Activated T-helper 1 cell treated with Interleukin-2 at 50 U/mL for 16 hours (primary cell): ENCODE measurements around the gene IQCE.
"Not testable (repeated sequence)": the region's sequence is repeated elsewhere in the genome, so short reads cannot be mapped to it uniquely, and the experiment has no call there.

ENCODE experiments used
- DNase-seq: peaks from one replicate; pipeline ENCODE4 v3.0.0-alpha.2; 2020; ENCODE audit warnings: low read depth

Gene IQCE

GRCh38 chr7:2520761-2521290, 38.0 kb upstream of the IQCE start:
- no peak for DNase-seq

GRCh38 chr7:2521341-2521745, 37.4 kb upstream of the IQCE start:
- no peak for DNase-seq

DNA sequence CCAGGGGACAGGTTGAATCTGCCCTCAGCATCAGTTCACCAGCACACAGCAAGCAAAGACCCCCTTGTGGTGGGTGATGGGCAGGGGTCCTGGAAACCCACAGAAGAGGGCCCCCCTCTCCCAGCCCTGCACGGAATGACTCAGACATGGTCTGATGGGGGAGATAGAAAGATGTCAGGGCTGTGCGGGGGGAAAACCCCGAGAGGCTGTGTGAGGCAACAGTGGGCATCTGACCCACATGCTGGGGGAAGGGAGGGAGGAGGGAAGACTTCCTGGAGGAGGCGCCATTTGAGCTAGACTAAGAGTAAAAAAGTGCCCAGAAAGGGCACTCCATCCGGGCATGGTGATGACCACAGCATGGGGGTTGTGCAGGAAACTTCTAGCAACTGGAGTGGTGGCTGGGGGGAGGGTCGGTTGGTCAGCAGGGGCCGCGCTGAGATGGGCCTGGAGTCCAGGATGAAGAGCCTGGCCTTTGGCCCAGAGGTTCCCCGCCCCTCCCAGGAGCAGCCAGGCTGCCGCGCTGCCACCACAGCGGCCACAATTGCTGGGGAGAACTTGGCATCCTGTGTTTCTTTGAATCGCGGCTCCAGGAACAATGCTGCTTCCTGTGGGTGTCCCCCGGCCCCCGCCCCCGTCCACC, 36.7 kb upstream of the IQCE start:
- peak; percentile 48 for DNase-seq

DNA sequence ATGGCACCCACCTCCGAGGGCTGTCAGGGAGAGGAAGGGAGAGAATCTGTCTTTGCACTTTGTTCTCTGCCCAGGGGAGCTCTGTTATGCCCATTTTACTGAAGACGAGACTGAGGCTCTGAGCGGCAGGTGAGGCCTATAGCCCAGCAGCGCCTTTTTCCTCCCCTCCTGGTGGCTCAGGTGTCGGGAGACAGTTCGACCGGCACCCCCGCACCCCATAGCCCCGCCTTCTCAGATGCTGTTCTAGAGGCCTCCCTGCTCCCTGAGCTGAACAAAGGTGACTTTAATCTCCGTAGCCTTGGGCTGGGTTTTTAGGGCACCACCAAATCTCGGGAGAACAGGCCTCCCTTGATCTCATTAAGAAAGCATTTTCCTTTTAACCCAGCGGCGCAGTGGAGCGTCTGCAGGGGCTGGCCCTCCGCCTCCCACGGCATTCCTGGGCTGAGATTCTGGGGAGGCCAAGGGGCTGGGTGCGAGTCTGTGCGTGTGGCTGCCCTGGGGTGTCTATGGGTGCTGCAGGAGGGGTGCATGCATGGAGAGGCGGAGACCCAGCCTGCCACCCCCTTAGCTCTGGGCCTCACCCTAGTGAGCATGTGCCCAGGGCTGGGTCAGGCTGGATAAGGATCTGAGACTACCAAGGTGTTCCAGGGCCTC, 35.9 kb upstream of the IQCE start:
- no peak for DNase-seq

DNA sequence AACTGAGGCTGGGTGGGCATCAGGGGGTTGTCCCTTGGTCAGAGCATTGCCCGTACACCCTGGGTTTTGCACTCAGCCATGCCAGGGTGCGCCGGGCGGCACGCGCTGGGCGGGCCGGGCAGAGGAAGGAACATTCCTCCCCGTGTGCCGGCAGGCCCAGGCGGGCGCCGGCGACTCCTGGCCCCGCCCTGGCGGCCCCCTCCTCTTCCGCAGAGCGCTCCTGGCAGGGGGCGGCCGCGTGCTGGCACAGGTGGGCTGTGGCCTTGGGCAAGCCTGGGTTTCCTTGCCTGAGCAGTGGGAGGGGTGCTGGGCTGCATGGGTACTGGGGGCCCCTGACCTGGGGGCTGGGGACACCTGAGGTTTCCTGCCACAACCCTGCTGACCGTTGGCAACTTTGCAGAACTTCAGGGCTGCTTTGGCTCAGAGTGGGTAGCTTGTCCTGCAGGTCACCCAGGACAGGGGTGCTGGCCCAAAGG, 35.3 kb upstream of the IQCE start:
- no peak for DNase-seq

DNA sequence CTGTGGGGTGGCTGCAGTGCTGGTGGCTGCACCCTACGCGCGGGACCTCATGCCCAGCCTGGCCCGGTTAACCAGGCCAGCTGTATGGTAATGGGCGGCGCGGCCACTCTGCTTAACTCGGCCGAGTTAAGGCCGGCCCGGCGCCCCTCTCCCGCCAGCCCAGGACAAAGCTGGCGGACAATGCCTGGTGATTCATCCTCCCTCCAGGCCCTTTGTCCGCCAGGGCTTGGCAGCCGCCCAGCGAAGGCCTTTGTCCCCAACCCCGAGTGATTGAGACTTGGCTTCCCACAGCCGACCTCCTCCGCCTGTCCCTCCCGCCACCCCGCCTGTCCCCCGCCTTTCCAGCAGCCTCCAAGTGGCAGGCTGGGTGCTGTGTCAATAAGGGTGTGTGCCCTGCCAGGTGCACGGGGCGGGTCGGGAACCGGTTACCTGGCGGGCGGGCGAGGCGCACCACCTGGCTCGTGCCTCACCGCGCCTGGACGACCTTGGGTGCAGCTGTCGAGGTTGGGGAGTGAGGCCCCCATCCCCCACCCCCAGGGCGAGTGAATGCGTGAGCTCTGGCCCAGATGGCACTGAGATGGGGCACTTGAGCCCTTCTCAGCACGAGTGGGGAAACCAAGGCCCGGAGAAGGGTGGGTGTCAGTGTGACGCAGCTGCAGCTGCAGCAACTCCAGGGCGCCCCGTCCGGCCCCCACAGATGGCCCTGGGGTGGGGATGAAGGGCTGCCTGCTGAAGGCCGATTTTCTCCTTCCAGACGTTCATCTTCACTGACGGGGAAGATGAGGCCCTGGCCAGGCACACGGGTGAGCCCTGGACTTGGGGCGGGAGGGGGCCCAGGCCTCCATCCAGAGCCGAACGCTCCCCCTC, 34.6 kb upstream of the IQCE start:
- no peak for DNase-seq

- no peak for DNase-seq
Measured at GRCh38 chr7:2524808-2525657, 33.7 kb upstream of the IQCE start.

GRCh38 chr7:2525658-2526630, 32.8 kb upstream of the IQCE start:
- DNase-seq = no peak

DNA sequence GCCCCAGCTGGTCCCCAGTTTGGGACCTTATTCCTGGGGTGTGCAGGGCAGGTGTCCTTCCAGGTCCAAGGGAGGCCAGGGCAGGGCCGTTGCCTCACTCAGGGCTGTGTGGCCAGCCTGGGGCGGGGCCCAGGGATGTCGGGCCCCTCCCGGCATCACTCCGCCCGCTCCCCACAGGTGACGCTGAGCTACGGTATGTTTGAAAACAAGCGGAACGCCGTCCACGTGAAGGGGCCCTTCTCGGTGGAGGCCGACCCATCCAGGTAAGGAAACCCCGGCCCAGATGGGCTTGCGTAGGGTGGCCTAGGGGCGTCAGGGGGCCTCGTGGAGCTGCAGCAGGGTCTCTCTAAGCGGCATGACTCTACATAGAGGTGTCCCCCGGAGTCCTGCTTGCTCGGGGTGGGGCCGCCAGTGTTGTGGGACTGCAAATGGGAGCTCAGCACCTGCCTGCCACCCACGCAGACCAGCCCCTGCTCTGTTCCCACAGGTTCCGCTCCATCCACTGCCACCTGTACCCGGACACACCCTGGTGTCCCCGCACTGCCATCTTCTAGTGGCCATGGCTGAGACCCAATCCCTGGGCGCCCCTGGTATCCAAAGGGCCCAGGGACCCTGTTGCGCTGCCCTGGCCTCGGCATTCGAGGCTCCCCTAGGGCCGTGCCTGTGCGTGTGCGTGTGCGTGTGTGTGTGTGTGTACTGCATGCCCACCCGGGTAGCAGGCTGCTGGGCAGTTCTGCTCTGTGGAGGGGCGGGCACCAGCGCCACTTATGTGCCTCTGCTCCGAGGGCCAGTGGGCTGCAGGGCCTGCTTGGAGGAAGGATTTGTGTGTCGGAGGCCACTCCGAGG, 31.9 kb upstream of the IQCE start:
- DNase-seq = no peak

- DNase-seq = no peak
Measured at GRCh38 chr7:2527505-2528467, 31.0 kb upstream of the IQCE start.

- no peak for DNase-seq
Measured at GRCh38 chr7:2528481-2529095, 30.2 kb upstream of the IQCE start.

GRCh38 chr7:2529161-2530070, 29.4 kb upstream of the IQCE start:
- DNase-seq = no peak

DNA sequence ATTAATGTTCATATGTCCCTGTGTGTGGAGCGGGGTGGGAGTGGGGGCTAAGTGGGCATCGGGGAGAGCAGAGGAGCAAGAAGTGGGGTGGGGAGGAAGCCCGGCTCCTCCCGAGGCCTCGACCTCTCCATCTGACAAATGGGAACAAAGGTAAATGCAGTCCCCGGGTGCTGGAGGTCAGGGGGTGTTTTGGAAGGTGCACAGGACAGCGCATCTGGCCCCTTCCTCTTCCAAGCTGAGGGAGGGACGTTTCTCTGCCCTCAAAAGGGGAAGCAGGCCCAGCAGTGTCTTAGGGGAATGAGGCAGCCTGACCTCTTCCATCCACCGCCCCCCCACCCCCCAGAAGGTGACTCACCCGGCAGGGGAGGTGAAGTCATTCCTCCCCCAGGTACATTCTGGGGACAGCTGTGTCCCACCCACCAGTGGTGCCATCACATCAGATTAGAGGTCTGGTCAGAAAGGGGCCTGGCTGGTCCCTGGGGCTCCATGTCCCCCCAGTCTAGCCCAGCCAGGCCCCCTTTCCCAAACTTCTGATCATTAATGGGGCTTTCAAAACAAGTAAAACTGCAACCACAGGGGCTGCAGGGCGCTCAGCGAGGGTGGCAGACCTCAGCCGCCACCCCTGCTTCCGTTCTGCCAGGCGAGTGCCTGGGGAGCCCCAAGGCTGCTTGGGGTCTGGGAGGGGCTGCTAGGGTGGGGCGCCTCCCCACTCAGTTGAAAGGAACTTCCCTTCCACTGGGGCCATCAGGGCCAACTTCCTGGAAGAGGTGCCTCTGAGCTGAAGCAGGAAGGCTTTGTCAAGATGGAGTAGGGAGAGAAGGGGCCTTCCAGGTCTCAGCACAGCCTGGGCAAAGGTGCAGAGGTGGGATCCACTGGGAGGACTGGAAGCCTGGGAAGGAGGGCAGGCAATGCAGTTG, 28.4 kb upstream of the IQCE start:
- peak; percentile 74 for DNase-seq

- not testable (repeated sequence) for DNase-seq
Measured at GRCh38 chr7:2530994-2531795, 27.6 kb upstream of the IQCE start.

DNA sequence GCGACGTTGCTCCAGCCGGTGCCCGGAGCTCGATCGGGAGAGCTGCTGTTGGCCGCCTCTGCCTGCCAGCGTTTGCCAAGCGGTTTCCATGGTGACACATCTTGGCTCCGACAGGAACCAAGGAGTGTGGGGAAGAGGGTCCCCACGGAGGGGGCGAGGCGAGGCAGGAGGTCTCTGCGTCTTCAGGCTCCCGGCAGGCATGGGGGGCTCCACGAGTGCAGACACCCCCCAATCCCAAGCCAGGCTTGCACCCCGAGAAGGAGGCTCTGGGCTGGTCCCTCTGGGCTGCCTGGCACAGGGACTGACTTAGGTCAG, 27.0 kb upstream of the IQCE start:
- DNase-seq = not testable (repeated sequence)
